GM19452 (cell line): ENCODE data around the gene MRPL23.

Source experiments
- ATAC-seq: cut with Tn5 transposase; IDR thresholded peaks from one replicate; pipeline ENCODE4 v1.9.1; 2021; ENCODE audit not compliant: unreplicated experiment

The MRPL23 gene

DNA sequence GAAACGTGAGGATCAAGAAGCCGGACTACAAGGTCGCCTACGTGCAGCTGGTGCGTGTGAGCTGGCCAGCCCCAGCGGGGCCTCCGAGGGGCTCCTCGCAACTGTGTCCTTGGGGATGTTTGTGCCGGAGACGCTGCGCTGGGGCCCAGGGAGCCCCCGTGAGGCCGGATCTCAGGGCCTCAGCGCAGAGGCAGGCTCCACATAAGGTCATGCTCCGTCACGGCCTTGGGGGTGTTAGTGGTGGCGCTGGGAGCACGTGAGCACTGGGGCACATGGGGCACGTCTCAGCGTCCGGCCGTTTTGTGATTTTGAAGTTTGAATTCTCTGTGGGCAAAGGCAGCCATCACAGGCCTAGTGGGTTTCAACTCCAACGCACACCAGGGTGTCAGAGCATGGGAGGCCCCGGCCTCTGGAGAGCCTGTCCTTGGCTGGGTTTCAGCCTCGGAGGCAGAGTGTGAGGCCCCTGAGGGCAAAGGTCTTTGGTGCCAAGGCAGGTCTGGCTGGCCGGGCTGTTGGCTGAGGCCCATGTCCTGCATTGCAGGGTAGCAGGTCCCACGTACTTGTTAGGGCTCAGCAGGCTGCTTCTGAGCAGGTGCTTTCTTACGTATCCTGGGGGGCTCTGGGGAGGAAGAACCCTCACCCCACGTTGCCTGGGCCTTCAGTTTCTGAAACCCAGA, 5.8 kb downstream of the MRPL23 start:
- ATAC-seq = no peak

DNA sequence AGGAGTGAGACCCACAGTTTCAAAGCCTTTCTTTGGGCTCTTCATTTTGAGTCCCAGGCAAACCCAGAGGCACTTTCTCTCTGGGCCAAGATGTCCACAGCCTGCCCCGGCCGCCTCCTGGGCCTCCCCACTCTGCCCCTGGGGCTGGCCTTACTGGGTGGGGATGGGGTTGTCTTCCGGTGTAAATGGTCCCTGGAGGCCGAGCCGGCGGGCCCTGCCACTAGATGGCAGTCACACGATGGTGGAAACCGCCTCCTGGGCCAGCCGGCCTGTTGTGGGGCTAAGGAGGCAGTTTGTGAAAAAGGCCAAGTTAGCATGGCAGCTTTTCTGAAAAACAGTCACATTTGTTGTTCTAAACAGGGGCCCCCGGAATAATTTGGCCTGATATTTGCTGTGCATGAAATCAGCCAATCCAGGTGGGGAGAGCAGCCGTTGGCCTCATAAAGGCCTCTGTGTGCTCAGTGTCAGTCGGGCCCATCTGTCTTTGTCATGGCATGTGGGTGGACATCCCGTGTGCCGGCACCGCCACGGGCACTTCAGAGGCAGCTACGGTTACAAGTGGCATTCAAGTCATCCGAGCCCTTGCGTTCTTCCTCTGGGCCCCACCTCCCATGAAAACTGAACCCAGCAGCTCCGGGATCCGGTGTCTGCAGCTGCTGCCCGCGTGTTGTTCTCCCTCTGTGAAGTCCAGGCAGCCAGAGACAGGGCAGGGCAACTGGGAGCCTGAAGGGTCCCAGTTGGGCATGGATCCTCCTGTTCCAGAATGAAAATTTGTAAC, 6.5 kb downstream of the MRPL23 start:
- ATAC-seq = no peak

DNA sequence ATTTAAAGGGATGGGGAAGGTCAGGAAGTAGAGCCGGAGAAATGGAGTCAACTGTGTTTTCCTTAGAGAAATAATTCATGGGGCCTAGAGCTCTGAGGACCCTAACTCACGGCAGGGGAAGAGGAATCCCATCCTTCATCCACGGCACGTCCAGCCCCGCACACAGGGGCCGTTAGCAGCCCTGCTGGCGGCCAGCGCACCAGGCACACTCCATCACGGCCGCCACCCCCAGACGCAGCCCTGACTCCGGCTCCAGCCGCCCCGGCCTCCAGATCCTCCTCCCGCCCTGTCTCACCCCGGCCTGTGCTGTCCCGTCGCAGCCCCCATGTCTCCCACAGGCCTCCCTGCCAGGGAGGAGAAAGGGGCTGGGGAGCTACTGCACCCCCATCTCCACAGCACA, 11.2 kb downstream of the MRPL23 start:
- ATAC-seq = no peak

GRCh38 chr11:1959786-1960185, 12.7 kb downstream of the MRPL23 start:
- ATAC-seq = no peak

GRCh38 chr11:1963864-1964263, 16.7 kb downstream of the MRPL23 start:
- no peak for ATAC-seq

GRCh38 chr11:1964348-1964747, 17.2 kb downstream of the MRPL23 start:
- ATAC-seq = no peak

DNA sequence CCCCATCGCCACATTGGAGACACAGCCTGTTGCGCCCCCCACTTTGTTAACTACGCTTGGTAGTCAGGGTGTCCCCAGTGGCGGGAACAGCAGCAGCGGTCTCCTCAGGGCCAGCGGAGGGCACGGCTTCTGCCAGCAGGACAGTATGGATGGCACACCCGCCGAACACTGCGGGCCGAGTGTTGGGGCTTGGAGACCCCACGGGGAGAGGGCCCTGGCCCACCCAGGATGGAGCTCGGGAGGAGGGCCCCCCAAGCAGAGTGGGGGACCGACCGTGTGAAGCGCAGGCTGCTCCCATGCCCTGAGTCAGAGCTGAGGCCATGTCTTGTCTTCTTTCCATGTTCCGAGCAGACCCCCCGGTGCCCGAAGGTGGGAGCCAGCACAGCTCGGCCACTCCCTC, 17.8 kb downstream of the MRPL23 start:
- no peak for ATAC-seq

GRCh38 chr11:1966531-1966930, 19.4 kb downstream of the MRPL23 start:
- ATAC-seq = no peak

DNA sequence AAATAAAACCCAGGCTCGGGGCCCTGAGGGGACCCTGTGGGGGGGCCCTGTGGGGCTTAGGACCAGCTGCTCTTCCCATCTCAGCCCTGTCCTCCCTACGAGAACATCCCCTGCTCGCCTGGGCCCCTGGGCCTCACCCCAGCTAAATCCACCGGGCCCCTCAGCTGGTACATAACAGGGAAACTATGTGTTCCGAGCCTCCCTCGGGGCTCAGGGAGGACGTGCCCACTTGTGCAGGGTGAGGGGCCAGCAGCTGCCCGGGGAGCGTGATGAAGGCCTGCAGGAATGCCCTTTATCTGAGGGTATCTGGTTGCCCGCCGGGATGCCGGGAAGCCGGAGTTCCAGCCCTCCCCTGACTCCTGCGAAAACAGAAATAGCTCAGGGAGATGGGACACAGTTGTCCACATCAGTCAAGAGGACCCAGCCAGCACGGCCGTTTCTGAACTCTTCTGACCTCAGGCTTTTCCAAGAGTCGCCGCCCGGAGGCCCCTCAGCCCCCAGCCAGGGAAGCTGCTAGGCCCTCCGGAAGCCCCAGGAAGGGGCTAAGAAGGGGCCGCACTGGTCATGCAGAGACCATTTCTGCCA, 20.6 kb downstream of the MRPL23 start:
- no peak for ATAC-seq

- ATAC-seq = no peak
Measured at GRCh38 chr11:1968454-1969002, 21.4 kb downstream of the MRPL23 start.

DNA sequence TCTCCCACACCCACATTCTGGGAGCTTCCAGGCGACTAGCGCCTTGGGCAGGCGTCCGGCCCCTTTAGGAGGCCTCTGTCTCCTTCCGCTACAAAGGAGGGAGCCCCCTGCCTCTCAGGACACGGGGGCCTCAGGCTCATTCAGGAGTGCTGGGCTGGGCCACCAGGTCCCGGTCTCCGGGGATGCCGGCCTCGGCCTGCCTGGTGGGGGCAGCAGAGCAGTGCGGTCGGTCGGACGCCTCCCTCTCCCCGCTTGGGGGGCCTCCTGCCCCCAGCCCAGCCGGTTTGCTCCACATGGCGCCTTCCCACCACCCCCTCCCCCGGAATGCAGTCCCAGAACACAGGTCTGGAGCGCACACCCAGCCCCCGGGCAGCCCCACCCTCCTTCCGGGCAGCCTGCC, 21.9 kb downstream of the MRPL23 start:
- no peak for ATAC-seq

GRCh38 chr11:1969776-1970175, 22.6 kb downstream of the MRPL23 start:
- ATAC-seq = no peak

DNA sequence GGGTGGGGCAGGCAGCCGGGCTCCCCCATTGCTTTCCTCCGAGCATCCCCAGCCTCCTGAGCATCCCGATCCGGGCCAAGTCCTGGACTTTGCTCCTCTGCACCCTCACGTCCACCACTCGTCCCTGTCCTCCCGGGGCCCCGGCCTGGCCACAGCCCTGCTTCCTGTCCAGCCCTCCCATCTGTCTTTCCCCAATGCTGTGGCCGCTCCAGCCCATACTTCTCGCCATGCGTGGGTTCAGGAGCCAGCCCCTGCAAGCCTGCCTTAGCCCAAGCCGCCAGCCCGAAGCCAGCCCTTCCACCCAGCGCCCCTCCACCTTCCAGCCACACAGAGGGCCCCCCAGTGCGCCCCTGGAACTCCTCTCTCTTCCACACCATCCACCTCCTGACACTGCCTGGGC, 23.8 kb downstream of the MRPL23 start:
- ATAC-seq = no peak

GRCh38 chr11:1975185-1975584, 28.1 kb downstream of the MRPL23 start:
- no peak for ATAC-seq

GRCh38 chr11:1978720-1979473, 31.8 kb downstream of the MRPL23 start:
- ATAC-seq = no peak

- no peak for ATAC-seq
Measured at GRCh38 chr11:1979607-1980006, 32.5 kb downstream of the MRPL23 start.

DNA sequence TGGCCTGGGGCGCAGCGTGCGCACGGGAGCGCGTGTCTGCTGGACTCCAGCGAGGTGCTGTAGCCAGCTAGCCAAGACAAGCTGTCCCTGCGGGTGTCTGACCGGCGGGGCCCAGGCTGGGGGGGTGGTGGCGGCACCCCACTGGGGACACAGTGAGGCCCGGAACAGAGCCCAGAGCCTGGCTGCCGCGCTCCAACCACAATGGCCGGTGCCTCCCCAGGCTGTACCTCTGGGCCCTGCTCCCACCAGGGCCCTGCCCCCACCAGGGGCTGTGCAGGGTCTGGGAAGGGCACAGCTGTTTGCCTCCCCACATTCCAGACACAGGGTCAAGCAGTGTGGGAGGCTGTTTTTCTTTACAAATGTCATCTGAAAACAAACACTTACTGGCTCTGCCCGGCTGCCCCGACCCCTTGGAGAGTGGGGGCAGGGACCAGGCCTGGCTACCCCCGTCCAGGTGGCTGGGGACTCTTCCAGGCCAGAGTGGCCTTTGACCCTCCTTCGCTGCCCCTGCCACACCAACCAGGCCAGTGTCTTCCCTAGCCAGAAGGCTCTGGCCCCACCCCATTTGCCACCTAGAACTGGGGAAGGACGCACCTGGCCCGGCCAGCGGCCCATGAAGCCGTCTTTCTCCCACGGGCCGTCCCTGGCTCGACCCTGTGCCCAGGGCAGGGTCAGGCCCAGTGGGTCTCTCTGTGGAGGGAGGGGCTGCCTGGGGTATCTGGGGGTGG, 35.9 kb downstream of the MRPL23 start:
- no peak for ATAC-seq

DNA sequence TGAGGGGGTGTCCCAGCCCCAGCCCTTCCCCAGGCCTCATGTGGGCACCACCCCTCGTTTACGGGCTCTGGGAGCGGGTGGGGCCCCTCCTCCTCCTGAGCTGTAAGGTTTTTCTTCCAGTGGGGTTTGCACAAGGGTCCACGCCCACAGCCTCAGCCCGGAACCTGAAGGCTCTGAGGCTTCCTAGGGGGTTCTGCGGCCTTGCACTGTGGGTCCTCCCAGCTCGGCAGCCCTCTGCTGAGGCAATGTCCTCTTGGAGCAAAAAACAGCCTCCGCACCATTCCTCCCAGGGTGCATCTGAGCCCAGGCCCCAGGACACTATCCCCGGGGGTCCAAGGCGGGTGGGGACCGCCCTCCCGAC, 36.4 kb downstream of the MRPL23 start:
- no peak for ATAC-seq

- no peak for ATAC-seq
Measured at GRCh38 chr11:1987024-1987423, 39.9 kb downstream of the MRPL23 start.

DNA sequence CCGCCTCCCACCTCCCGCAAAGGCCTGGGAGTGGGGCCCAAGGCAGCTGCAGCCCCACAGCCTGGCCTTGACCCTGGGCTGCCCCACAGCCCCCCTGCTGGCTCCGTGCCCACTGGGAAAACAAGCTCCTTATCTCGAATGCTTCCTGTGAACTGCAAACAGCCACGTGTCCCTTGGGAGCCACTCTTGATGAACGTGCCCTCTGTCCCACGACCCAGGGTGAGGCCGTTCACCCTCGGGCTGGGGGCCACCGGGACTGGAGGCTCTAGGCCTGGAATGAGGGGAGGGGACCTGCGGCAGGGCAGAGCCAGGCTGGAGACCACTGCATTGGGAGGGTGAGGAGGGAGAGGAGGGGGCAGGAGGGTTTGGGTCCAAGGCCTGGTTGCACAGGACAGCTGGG, 41.0 kb downstream of the MRPL23 start:
- no peak for ATAC-seq
